NCI-H1417 treated with DMSO at 0.1 percent for 48 hours (cell line): Measurements from ENCODE around the gene PAX5.
A peak's percentile ranks its signal among the peaks of the same experiment; 100 is the strongest.
"Not testable (repeated sequence)": the region's sequence is repeated elsewhere in the genome, so short reads cannot be mapped to it uniquely, and the experiment has no call there.

Source experiments
- DNase-seq: peaks from one replicate; lab custom pipeline; 2025; lab: John Stamatoyannopoulos, UW

Gene PAX5

DNA sequence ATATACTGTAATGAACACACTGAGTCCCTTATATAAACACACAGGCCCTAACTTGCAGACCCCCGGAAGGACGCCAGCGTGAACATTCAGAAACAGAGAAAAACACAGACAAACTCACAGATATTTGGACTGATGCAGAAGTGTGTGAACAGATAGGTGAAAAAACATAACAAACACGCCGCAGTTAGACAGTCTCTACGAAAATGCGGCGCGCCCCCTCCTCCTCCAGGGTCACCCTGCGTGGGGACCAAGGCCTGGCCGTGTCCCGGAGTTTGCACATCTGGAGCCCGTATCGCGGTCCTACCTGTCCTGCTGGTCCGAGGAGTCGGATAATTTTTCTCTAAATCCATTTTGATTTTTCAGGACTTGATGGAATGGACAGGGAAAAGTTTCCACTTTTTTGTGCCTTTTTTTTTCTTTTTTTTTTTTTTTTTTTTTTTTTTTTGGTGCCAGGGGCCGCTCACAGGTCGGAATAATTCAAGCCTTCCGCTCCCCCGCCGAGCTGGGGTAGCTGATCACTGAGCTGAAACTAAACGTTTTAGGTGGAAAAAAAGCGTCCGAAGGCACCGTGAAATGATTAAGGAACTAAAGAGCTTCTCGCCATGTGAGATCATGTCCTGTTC lies at the start of gene PAX5:
Gene PAX5 (minus strand): TSS at position 587 of the 623 bp plus-strand sequence. CDS start 237 bp downstream, at position 350.
- no peak for DNase-seq

DNA sequence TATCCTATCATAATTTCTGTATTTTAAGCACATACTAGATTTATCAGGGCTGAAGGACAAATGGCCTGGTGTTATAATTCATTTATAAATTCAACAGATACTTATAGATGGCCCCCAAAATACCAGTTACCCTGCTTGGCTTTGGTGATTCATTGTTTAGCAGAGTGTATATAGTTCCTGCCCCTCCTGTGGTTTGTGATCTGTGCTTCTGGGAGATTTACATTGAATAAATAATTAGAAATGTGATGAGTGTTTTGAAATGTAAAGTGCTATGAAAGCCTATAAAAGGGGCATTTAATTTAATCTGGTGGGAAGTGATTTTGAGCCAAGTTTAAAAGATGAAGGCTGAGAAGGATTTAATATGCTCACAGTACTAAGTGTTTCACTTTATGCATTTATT lies 49.6 kb upstream of the PAX5 start:
- no peak for DNase-seq

DNA sequence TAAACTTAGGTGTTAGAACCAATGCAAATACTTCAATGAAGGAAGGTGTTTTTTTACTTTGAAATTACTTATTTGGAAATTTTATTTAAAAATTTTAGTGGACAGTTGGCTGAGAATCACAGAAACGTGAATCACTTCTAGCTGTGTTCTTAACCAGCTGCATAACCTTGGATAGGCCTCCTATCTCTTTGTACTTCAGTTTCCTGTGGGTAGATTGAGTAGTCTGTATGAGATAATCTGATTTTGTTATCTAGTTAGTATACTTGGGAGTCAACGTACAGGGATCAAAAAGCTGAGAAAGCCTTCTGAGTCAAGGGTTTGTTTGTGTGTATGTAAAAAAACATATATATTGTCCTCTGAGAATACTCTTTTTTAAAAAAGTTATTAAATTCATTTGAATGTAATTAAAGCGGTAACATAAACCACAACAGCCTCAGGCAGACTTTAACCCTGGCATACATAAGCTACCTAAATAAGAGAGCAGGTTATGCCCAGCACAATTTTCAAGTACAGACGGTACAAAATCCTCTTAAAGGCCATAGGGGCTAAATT lies 48.2 kb upstream of the PAX5 start:
- DNase-seq = no peak

DNA sequence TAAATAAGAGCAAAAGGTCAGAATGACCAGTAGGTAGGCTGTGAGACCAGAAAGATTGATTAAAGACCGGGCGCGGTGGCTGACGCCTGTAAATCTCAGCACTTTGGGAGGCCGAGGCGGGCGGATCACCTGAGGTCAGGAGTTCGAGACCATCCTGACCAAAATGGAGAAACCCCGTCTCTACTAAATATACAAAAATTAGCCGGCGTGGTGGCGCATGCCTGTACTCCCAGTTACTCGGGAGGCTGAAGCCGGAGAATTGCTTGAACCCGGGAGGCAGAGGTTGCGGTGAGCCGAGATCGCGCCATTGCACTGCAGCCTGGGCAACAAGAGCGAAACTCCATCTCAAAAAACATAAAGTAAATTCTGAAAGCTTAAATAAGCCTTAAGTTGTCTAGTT lies 47.4 kb upstream of the PAX5 start:
- not testable (repeated sequence) for DNase-seq

DNA sequence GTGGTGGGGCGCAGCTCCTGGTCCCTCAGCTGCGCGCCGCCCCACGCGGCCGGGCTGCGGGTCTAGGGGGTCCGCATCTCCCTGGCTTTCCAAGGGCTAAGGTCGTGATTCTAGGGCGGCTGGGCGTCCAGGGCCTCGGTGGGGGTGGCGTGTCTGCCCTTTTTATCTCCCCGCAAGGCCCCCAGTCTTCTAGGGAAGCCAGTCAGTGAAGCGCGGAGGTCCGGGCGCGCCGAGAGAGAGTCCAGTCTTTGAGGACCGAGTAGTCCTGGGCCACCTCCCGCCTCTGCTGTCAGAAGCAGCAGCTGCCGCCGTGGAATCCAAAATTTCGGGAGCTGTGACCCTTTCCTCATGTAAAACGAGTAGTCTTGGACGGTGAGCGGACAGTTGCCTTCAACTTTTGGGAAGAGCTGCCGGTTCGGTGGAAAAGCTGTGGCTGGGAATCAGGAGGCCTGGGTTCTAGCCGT lies 46.1 kb upstream of the PAX5 start:
- not testable (repeated sequence) for DNase-seq

DNA sequence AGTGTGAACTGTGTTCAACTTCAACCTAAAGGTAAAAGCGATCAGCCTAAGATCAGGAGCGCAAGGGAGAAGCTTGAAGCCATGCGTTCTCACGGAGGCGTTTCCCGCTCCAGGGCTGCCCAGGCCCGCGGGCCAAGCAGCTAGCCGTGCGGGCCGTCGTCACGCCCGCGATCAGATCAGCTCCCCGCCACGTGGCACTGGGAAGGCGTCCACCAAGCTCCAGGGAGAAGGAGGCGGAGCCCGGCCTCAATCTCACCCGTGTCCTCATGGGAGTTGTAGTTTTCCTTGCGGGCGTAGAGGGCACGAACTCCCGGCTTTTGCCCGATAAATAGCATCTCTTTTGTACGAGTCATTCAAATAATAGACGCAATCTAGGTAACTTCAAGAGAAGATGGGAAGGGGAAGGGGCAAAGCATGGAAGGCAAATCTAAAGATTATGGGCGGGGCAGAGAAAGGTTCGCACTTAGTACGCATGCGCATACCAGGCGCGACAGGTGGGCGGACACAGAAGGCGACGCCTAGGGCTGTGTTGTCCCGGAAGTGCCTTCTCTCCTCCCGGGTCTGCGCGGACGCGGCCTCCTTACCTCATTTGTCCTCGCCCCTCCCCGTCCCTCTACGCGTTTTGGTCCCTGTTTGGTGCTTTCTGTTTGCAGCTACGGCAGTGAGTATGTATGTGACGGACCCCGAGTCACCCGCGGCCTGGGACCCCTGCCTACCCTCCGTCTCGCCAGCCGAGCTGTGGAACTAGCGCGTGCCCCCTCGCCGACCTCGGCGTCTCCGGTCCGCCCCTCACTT lies 45.5 kb upstream of the PAX5 start:
- peak; percentile 77 for DNase-seq

DNA sequence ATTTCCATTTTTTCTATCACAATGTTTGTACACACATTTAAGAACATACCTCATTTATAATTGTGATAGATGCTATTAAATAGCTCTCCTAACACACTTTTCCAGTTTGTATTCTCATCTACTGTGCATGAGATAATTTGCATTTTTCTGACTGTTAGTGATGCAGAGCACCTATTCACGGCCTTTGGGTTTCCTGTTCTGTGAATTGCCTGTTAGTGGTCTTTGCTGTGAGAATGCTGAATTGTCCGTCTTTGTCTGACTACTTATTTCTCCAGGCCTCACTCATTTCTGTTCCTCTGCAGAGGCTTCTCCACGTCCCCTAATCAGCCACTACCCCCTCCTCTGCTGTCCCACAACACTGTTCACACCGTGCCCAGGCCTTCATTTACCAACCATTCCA lies 40.7 kb upstream of the PAX5 start:
- DNase-seq = not testable (repeated sequence)

DNA sequence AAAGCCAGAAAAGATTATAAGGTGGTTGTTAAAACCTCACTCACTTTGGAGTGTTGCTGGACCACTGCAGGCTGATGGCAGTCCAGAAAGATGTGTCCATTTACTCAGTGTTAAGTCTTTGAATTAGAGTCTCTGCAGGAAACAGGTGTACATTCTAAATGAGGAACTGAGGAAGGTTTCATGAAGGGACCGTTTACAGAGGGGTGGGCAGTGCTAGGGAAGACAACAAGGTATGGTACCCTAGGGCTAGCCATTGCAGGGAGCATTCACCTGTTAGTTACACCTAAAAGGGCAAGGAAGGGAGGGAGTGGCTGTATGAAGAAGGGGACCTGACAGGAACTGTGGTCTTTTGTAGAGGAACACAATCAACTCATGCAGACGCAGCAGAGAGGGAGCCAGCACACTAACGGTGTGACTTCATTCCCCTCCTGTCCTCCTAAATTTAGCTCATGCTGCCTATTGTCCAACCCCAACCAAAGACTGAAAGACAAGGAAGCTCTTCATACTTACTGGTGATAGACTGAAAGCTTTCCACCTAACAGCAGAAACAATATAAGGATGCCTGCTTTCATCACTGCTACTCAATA lies 32.2 kb upstream of the PAX5 start:
- no peak for DNase-seq

DNA sequence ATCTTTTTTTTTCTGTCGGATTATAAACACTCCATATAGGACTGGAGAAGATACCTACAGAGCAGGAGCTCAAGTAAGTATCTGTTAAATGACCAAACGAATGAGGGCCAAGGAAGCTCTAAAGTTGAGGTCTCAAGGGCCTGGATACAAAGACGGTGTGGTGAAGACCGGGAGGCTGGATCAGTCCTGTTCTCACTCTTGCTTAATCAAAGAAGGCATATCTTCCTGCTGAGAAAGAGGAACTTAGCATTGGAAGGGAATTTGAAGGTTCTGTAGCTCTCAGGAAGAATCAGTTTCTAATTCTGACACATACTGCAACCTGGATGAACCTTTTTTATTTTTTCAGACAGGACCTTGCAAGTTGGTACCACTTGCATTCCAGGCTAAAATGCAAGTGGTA lies 28.3 kb upstream of the PAX5 start:
- DNase-seq = no peak

DNA sequence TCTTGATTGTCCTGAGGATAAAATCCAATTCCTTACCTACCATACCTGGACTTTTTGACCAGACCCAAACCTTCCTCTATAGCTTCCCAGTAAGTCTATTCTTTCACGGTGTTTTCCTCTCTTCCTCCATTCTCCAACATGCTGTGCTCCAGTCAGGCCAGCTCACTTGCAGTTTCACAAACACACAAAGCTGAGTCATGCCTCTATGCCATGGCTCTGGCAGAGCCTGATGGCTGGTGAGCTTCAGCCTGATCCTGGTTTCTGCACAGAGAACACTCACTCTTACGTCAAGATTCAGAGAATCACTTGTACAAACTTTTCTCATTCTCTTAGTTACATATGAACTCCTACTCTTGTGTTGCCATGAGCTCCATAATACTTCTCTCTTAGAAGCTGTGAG lies 27.7 kb upstream of the PAX5 start:
- no peak for DNase-seq

DNA sequence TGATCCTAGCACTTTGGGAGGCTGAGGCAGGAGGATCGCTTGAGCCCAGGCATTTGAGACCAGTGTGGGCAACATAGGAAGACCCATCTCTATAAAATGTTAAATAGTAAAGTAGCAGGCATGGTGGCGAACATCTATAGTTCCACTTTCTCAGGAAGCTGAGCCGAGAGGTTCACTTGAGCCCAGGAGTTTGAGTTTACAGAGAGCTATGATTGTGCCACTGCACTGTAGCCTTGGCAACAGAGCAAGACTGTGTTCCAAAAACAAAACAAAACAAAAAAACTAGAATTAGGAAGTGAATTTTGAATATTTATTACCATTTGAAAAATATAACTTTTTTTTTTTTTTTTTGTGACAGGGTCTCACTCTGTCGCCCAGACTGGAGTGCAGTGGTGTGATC lies 26.8 kb upstream of the PAX5 start:
- no peak for DNase-seq

DNA sequence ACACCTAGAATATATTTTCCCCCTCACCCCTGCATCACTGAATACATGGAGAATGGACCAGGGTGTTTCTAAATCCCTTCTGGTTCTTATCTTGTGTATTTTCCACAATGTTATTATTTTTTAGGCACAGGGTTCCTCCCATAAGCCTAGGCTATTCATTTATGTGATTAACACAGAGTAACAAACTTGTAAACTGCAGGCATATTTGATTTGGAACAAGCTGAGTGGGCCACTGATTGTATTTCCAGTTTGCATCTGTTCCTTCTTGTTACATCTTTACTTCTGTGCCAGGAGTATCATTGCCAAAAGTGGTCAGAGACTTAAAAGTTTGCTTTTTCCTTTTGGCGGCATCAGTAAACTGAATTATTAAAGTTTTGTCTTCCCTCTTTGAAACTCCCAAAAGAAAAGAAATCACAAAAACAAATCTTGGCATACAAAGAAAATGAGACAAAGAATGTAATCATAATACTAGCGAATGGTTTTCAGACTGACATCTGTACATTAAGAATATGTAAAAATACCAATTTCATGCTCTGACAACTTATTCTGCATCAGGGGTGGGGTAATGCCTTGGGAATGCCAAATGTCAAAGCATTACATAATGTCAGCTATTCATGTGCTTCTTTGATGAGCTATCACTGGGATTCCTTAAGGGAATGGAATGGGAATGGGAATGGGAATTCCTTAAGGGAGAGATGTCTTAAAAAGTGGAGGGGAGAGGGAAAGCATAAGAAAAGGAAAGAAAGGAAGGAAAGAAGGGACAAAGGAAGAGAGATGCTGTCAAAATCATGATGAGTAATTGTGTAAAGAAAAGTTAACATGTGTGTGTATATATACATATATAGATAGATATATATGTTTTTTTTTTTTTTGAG lies 22.2 kb upstream of the PAX5 start:
- DNase-seq = no peak

DNA sequence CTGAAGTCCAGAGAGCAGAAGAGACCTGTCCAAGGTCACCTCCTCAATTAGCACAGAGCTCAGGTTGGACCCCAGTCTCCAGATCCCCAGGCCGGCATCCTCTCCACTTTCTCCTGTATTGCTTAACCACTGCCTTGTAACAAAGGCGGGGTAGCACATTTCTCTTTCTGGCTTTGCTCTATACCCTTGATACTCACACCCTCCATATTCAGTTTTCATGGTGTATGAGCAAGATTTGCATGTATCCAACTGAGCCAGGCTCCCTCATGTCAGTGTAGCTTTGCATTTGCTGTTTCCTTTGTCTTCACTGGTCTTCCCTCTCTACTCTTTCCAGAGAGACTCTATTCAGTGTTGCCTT lies 20.3 kb upstream of the PAX5 start:
- not testable (repeated sequence) for DNase-seq

DNA sequence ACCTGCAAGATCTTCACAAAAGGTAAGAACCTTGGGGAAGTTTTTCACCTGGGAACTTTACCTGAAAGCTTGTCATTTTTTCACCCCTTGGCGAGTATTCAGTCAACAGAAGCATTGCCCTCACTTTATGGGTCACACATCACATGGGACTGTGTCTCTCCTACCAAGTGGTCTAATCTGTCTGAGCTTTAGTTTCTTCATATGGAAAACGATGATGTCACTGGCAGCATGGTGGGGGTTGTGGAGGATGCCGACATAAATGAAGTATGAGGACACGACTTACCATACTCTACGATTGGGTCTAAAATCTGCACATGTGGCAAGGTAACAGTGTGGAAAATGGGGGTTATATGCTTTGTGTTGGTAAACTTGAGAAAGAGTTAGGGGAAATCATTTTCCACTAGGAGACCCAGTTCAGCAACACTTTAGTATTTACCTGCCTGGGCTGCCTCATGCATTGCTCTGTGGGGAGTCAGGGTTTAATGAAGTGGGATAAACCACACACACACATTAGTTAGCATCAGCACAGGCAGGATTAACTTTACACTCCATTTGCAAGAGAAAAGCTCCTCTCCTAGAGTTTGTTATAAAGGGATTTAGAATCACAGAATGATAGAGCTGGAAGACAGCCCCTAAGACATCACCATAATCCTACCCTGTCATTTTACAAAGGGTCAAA lies 19.8 kb upstream of the PAX5 start:
- DNase-seq = no peak

DNA sequence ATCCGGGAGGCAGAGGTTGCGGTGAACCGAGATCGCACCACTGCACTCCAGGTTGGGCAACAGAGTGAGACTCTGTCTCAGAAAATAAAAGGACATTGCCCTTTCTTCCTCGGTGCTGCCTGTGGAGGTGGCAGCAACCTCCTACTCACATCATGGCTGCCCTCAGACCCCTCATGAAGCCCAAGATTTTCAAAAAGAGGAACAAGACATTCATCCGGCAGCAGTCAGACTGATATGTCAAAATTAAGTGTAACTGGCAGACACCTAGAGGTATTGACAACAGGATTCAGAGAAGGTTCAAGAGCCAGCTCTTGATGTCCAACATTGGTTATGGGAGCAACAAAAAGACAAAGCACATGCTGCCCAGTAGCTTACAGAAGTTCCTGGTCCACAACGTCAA lies 12.6 kb upstream of the PAX5 start:
- DNase-seq = no peak

DNA sequence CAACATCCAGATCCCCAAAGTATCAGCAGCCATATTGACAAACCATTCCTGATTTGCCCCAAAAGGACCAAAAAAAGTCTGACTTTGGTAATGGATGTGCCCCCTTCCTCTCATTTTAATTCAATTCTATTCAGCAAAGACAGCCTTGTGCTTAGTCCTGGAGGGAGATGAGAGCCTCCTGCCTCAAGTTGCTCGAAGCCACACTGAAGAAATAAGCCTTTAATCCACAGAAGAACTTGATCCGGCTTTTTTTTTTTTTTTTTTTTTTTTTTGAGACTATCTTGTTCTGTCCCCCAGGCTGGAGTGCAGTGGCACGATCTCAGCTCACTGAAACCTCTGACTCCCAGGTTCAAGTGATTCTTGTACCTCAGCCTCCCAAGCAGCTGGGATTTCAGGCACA lies 8.4 kb upstream of the PAX5 start:
- DNase-seq = no peak

DNA sequence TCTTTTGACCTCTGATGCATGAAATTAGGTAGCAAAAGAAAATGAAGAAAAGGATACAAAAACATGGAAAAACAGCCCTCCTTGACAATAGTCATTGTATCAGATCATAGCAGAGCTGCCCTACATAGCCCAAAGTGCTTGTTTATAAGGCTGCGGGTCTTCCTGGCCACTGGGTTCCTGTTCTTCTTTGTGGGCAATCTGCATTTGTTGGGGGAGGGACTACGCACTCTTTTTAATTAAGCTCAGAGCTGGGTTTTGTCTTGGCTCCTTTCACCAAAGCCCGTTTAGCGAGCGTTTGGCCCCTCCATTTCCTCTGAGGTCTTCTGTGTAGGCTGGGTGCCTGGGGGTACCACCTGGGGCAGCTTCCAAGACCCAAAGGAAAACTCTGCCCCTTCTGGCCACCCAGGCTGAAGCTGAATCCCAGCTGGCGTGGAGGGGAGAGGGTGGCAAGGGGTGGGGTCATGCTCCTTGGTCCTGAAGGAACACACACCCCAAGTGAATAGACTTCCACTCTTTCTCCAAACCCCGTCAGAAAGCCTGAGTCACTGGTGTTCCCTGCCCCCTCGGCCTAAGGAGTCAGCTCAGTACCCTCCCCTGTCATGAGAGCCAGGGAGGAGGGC lies 6.5 kb upstream of the PAX5 start:
- no peak for DNase-seq

DNA sequence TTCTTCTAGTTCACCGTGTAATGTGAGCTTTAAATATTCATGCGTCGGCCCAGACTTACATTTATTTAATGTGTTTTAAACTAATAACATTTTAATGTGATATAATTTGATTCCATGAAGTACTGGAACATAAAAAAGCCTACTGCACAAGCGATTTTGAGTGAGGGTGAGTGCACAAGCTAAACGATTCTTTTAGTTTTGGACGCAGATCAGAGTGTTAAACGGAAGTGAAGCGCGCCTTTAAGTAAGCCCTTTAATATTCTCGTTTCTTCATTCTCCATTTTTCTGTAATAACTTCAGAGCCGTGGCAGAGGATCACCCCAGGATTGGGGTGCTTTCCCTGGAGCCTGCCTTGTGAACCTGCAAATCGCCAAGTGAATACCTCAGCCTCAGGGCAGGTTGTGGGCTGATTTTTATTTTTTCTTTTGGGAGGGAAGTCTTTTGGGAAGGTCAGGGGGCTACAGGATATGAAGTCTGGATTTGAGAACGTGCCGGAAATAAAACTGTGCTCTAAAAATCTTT lies 4.9 kb upstream of the PAX5 start:
- DNase-seq = no peak

DNA sequence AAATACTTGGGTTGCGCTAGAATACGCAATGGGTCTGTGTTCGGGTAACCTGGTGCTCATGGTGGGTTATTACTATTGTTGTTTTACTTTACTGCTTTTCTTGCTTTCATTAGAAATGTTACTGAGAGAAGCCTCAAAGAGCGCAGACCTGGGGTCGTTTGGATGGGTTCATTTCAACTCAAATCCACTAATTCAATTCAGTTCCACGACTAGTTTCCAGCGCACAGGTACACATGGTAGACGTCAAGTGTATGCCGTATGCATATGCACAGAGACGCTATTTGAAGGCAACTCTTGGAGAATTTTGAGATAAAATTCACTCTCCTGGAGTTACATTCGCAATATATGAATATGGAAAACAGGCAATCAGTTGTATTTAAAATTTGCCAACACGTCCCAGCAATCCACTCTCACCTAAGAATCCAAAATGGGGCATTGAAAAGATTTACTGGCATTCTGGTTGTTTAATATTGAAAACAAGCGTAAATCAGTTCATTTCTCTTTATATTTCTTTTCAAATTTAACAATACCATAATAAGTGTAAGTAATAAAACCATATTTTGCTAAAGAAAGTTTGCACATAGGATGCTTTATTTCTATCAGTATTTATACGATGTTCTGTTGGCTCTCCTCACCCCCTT lies 4.4 kb upstream of the PAX5 start:
- no peak for DNase-seq
